IPS-20b (cell line): ENCODE results near the gene BRSK2.

Experiments
- H3K27ac ChIP-seq: one replicate; pipeline ENCODE4 v1.5.1; 2013; ENCODE audit warnings: low read length
- H3K27me3 ChIP-seq: 2 replicates; pipeline ENCODE4 v1.6.1; 2013; ENCODE audit warnings: mild to moderate bottlenecking, low read length, inconsistent platforms; ENCODE audit not compliant: insufficient read depth
- H3K36me3 ChIP-seq: 2 replicates; pipeline ENCODE4 v1.6.1; 2013; ENCODE audit warnings: low read depth, mild to moderate bottlenecking, inconsistent platforms, low read length, moderate library complexity; ENCODE audit not compliant: insufficient read depth
- H3K4me1 ChIP-seq: 2 replicates; pipeline ENCODE4 v1.6.1; 2013; ENCODE audit warnings: mild to moderate bottlenecking, control low read depth, inconsistent platforms, low read length, moderate library complexity; ENCODE audit not compliant: insufficient read depth
- H3K4me3 ChIP-seq: 2 replicates; pipeline ENCODE4 v1.5.1; 2013; ENCODE audit warnings: mild to moderate bottlenecking, low read length, inconsistent platforms
- H3K9ac ChIP-seq: 2 replicates; pipeline ENCODE4 v1.6.1; 2013; ENCODE audit warnings: low read depth, mild to moderate bottlenecking, inconsistent platforms, low read length, moderate library complexity
- H3K9me3 ChIP-seq: 2 replicates; pipeline ENCODE4 v1.6.1; 2013; ENCODE audit warnings: mild to moderate bottlenecking, low read depth, low read length, inconsistent platforms; ENCODE audit not compliant: insufficient read depth

The BRSK2 gene

DNA sequence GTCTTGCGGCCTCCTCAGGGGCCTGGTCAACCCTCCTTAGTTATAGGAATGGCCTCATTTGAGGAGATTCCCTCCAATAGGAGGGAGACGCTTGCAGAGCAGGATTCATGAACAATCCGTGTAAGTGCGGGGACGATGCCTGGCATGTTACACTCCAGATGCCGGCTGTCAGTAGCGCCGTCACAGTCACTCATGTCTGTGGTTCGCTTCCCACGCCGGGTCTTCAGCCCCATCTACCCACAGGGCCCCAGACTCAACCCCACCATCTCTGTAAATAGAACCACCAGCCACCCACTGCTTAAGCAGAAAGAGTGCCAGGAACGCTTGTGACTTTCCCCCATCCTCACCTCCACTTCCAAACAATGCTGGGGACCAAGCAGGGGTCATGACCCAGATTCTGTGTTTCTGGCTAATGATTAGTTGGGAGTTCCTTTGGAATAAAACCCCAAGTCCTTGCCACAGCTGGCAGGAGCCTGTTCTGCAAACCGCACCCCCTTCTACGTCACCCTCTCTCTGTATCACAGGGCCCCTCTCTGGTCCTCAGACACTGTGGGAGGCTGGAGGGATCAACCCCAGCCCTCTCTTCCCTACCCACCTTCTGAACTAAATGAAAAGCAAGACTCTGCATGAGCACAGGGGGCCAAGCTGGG is 41.5 kb upstream of the BRSK2 start:
- H3K4me3 ChIP-seq = no peak overlapping the region
- no peaks in the 10 kb centered on the region for H3K36me3 ChIP-seq
- H3K27me3 ChIP-seq = no peaks in the 10 kb centered on the region
- no peaks in the 10 kb centered on the region; the same call in 1 of the 2 replicates for H3K4me1 ChIP-seq
- no peak overlapping the region for H3K27ac ChIP-seq
- H3K9ac ChIP-seq = no peak overlapping the region
- H3K9me3 ChIP-seq = no peaks in the 10 kb centered on the region

- H3K27ac ChIP-seq = no peak overlapping the region
- H3K4me1 ChIP-seq = no peaks in the 10 kb centered on the region; the same call in 1 of the 2 replicates
- H3K9me3 ChIP-seq = no peaks in the 10 kb centered on the region
- H3K9ac ChIP-seq = no peak overlapping the region
- no peaks in the 10 kb centered on the region for H3K27me3 ChIP-seq
- no peaks in the 10 kb centered on the region for H3K36me3 ChIP-seq
- H3K4me3 ChIP-seq = no peak overlapping the region
These were observed 40.9 kb upstream of the BRSK2 start for GRCh38 chr11:1348796-1349326.

GRCh38 chr11:1349327-1350041 is 40.2 kb upstream of the BRSK2 start:
- H3K27me3 ChIP-seq = no peaks in the 10 kb centered on the region
- no peaks in the 10 kb centered on the region for H3K9me3 ChIP-seq
- no peak overlapping the region for H3K4me3 ChIP-seq
- H3K4me1 ChIP-seq = no peaks in the 10 kb centered on the region; the same call in 1 of the 2 replicates
- no peaks in the 10 kb centered on the region for H3K36me3 ChIP-seq
- no peak overlapping the region for H3K27ac ChIP-seq
- no peak overlapping the region for H3K9ac ChIP-seq

- no peaks in the 10 kb centered on the region for H3K36me3 ChIP-seq
- H3K27ac ChIP-seq = no peak overlapping the region
- no peaks in the 10 kb centered on the region; the same call in 1 of the 2 replicates for H3K4me1 ChIP-seq
- H3K9me3 ChIP-seq = no peaks in the 10 kb centered on the region
- no peaks in the 10 kb centered on the region for H3K27me3 ChIP-seq
- H3K4me3 ChIP-seq = no peak overlapping the region
- H3K9ac ChIP-seq = no peak overlapping the region
These were observed 39.5 kb upstream of the BRSK2 start for GRCh38 chr11:1350086-1350725.

GRCh38 chr11:1351278-1351937 is 38.3 kb upstream of the BRSK2 start:
- Histone ChIP-seq H3K27me3 (no peaks in the 10 kb centered on the region), H3K36me3 (no peaks in the 10 kb centered on the region), H3K9ac (no peak overlapping the region), H3K4me1 (no peaks in the 10 kb centered on the region; the same call in 1 of the 2 replicates), H3K4me3 (no peak overlapping the region), H3K27ac (no peak overlapping the region), H3K9me3 (no peaks in the 10 kb centered on the region)

GRCh38 chr11:1352696-1353382 is 36.9 kb upstream of the BRSK2 start:
- Histone ChIP-seq H3K27me3 (no peaks in the 10 kb centered on the region), H3K4me1 (no peaks in the 10 kb centered on the region; the same call in 1 of the 2 replicates), H3K9me3 (no peaks in the 10 kb centered on the region), H3K4me3 (no peak overlapping the region), H3K27ac (no peak overlapping the region), H3K36me3 (no peaks in the 10 kb centered on the region), H3K9ac (no peak overlapping the region)

DNA sequence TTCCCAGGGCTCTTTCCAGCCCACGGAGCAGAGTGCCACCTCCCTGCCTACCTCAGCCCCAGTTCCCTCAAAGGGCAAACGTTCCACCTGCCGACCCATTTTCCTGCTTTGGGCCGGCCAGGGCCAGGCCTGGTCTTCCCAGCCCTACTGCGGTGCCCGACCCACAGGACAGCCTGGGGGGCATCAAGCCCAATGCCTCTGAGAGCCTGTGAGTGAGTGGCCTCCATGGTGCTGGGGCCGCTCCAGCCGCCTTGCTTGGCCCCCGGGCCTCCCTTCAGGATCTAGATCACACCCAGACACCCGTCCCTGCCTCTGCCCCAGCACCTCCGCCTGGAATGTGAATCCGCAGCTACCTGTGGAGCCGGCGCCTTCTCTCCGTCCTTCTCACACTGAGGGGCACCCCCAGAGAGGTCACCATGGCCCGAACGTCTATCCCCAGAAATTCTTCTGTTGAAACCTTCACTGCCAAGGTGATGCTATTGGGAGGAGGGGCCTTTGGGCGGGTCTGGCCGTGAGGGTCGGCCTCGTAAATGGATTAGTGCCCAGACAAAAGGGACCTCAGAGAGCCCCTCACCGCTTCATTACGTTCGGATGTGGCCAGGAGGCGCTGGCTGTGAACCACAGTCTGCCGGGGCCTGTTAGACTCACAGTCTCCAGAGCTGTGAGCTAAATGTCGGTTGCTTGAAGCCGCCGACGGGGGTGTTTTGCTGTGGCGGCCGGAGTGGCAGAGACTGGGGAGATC is 36.2 kb upstream of the BRSK2 start:
- Histone ChIP-seq H3K4me1 (no peaks in the 10 kb centered on the region; the same call in 1 of the 2 replicates), H3K36me3 (no peaks in the 10 kb centered on the region), H3K4me3 (no peak overlapping the region), H3K9ac (no peak overlapping the region), H3K9me3 (no peaks in the 10 kb centered on the region), H3K27ac (no peak overlapping the region), H3K27me3 (no peaks in the 10 kb centered on the region)

DNA sequence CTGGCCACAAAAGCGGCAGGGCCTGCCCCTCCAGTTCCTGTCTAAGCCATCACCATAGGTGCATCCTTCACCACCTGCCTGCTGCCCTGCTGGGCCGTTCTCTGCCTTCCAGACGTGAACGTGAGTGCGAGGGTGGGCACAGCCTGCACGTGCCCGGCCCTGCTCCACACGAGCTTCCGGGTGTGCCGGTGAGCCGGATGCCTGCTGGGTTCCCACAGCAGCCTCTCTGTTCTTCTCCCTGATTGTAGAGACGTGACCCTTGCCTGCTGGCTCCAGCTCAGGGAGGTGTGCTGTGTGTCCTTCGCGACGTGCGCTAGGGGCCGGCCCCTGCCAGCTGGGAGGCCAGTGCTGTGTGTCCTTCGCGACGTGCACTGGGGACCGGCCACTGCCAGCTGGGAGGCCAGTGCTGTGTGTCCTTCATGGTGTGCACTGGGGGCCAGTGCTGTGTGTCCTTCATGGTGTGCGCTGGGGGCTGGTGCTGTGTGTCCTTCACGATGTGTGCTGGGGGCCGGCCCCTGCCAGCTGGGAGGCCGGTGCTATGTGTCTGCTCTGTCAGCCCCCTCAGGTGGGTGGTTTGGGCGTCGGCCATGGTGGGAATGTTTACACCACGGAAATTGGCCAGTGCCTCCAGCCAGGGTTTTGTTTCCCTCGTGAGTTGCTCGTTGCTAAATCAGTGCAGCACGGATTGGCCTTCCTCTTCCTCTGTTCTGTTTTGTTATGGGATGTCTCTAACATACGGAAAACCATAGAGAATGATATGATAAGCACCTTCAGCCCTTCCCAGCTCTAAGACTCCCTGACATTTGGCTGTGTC is 35.4 kb upstream of the BRSK2 start:
- Histone ChIP-seq H3K4me1 (no peaks in the 10 kb centered on the region; the same call in 1 of the 2 replicates), H3K9me3 (no peaks in the 10 kb centered on the region), H3K9ac (no peak overlapping the region), H3K36me3 (no peaks in the 10 kb centered on the region), H3K27ac (no peak overlapping the region), H3K27me3 (no peaks in the 10 kb centered on the region), H3K4me3 (no peak overlapping the region)

GRCh38 chr11:1356007-1356435 is 33.7 kb upstream of the BRSK2 start:
- no peak overlapping the region for H3K4me3 ChIP-seq
- no peaks in the 10 kb centered on the region for H3K4me1 ChIP-seq
- no peaks in the 10 kb centered on the region for H3K9me3 ChIP-seq
- H3K36me3 ChIP-seq = no peaks in the 10 kb centered on the region
- no peak overlapping the region for H3K27ac ChIP-seq
- H3K27me3 ChIP-seq = no peaks in the 10 kb centered on the region
- no peak overlapping the region for H3K9ac ChIP-seq

DNA sequence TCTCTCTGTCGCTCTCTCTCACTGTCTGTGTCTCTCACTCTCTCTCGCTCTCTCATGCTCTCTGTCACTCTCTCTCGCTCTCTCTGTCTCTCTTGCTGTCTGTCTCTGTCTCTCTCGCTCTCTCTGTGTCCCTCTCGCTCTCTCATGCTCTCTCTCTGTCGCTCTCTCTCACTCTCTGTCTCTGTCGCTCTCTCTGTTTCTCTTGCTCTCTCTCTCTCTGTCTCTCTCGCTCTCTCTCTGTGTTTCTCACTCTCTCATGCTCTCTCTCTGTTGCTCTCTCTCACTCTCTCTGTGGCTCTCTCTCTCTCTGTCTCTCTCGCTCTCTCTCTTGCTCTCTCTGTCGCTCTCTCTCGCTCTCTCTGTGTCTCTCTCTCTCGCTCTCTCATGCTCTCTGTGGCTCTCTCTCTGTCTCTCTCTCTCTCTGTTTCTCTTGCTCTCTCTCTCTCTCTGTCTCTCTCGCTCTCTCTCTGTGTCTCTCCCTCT is 33.2 kb upstream of the BRSK2 start:
- H3K4me1 ChIP-seq = no peaks in the 10 kb centered on the region
- no peak overlapping the region for H3K9ac ChIP-seq
- no peaks in the 10 kb centered on the region for H3K36me3 ChIP-seq
- H3K27ac ChIP-seq = no peak overlapping the region
- H3K9me3 ChIP-seq = no peaks in the 10 kb centered on the region
- no peak overlapping the region for H3K4me3 ChIP-seq
- no peaks in the 10 kb centered on the region for H3K27me3 ChIP-seq
